ENCODE results near the gene C11orf91. TPM values are rescaled to one million over a fixed set of nuclear protein-coding genes. Genes with fewer than 3 reads are reported as not detected.
A peak's percentile ranks its signal among the peaks of the same experiment; 100 is the strongest.
"Not testable (repeated sequence)": the region's sequence is repeated elsewhere in the genome, so short reads cannot be mapped to it uniquely, and the experiment has no call there.

The C11orf91 gene
- total RNA-seq, 2 experiments from 2014 or later: not detected

GRCh38 chr11:33674035-33674814, 26.4 kb downstream of the C11orf91 start:
- POLR2A ChIA-PET: no interaction called here
- Mint-ChIP-seq H3K36me3 (ENCODE audit: low read depth) (no peaks in the 10 kb centered on the region), H3K4me3 (no peak overlapping the region), H3K4me1 (peaks cover 22% of the 10 kb centered on the region), H3K27me3 (peaks cover 27% of the 10 kb centered on the region), H3K27ac (no peak overlapping the region), H3K9me3 (no peaks in the 10 kb centered on the region)
- DNase-seq: no peak
- CTCF ChIA-PET: no interaction called here

- Mint-ChIP-seq H3K4me3 (no peak overlapping the region), H3K9me3 (no peaks in the 10 kb centered on the region), H3K27me3 (peaks cover 13% of the 10 kb centered on the region), H3K27ac (no peak overlapping the region), H3K4me1 (peaks cover 17% of the 10 kb centered on the region), H3K36me3 (ENCODE audit: low read depth) (no peaks in the 10 kb centered on the region)
- POLR2A ChIA-PET: no interaction called here
- CTCF ChIA-PET: interaction anchor here (1.2 kb wide), 1 partner anchor 50 kb away, joined by 3 read pairs; no protein-coding TSS in a partner anchor
- DNase-seq: no peak
Measured at GRCh38 chr11:33672273-33672672, 28.4 kb downstream of the C11orf91 start.

- CTCF ChIA-PET: no interaction called here
- Mint-ChIP-seq H3K27ac (peak overlapping the region; percentile 34), H3K4me3 (no peak overlapping the region), H3K9me3 (no peaks in the 10 kb centered on the region), H3K4me1 (peaks cover 17% of the 10 kb centered on the region), H3K36me3 (ENCODE audit: low read depth) (no peaks in the 10 kb centered on the region), H3K27me3 (peaks cover 7% of the 10 kb centered on the region)
- DNase-seq: peak; percentile 22
- POLR2A ChIA-PET: no interaction called here
Measured at GRCh38 chr11:33670250-33671011, 30.2 kb downstream of the C11orf91 start.

- Mint-ChIP-seq H3K4me3 (no peak overlapping the region), H3K27me3 (peaks cover 7% of the 10 kb centered on the region), H3K9me3 (no peaks in the 10 kb centered on the region), H3K4me1 (peaks cover 17% of the 10 kb centered on the region), H3K27ac (no peak overlapping the region), H3K36me3 (ENCODE audit: low read depth) (no peaks in the 10 kb centered on the region)
- CTCF ChIA-PET: no interaction called here
- POLR2A ChIA-PET: no interaction called here
- no peak for DNase-seq
Measured at GRCh38 chr11:33669598-33670249, 30.9 kb downstream of the C11orf91 start.

- Mint-ChIP-seq H3K36me3 (ENCODE audit: low read depth) (no peaks in the 10 kb centered on the region), H3K4me3 (no peak overlapping the region), H3K4me1 (peaks cover 17% of the 10 kb centered on the region), H3K27ac (no peak overlapping the region), H3K9me3 (no peaks in the 10 kb centered on the region), H3K27me3 (peaks cover 7% of the 10 kb centered on the region)
- POLR2A ChIA-PET: no interaction called here
- CTCF ChIA-PET: no interaction called here
- DNase-seq: no peak
Measured at GRCh38 chr11:33668951-33669596, 31.6 kb downstream of the C11orf91 start.

- CTCF ChIA-PET: no interaction called here
- POLR2A ChIA-PET: interaction anchor here (0.9 kb wide), 1 partner anchor 36 kb away, joined by 3 read pairs; no protein-coding TSS in a partner anchor
- Mint-ChIP-seq H3K27me3 (peaks cover 5% of the 10 kb centered on the region), H3K4me3 (no peak overlapping the region), H3K36me3 (ENCODE audit: low read depth) (no peaks in the 10 kb centered on the region), H3K9me3 (no peaks in the 10 kb centered on the region), H3K4me1 (peaks cover 17% of the 10 kb centered on the region), H3K27ac (no peak overlapping the region)
- DNase-seq: no peak
Measured at GRCh38 chr11:33668468-33668825, 32.2 kb downstream of the C11orf91 start.

- Mint-ChIP-seq H3K9me3 (no peaks in the 10 kb centered on the region), H3K36me3 (ENCODE audit: low read depth) (no peaks in the 10 kb centered on the region), H3K27ac (no peak overlapping the region), H3K4me3 (no peak overlapping the region), H3K27me3 (peaks cover 5% of the 10 kb centered on the region), H3K4me1 (peaks cover 17% of the 10 kb centered on the region)
- no peak for DNase-seq
- POLR2A ChIA-PET: interaction anchor here (0.9 kb wide), 1 partner anchor 37 kb away, joined by 3 read pairs; no protein-coding TSS in a partner anchor
- CTCF ChIA-PET: no interaction called here
Measured at GRCh38 chr11:33667819-33668467, 32.7 kb downstream of the C11orf91 start.

- H3K4me3 Mint-ChIP-seq: no peak overlapping the region
Measured at GRCh38 chr11:33665350-33666106, 35.1 kb downstream of the C11orf91 start.

GRCh38 chr11:33664827-33665226, 35.8 kb downstream of the C11orf91 start:
- POLR2A ChIA-PET: no interaction called here
- Mint-ChIP-seq H3K4me1 (peaks cover 2% of the 10 kb centered on the region), H3K9me3 (no peaks in the 10 kb centered on the region), H3K27me3 (peaks cover 1% of the 10 kb centered on the region), H3K36me3 (ENCODE audit: low read depth) (no peaks in the 10 kb centered on the region), H3K4me3 (no peak overlapping the region), H3K27ac (no peak overlapping the region)
- no peak for DNase-seq
- CTCF ChIA-PET: no interaction called here

More at GRCh38 chr11:33665350-33666106, 35.1 kb downstream of the C11orf91 start:
- no peaks in the 10 kb centered on the region for H3K36me3 Mint-ChIP-seq (ENCODE audit: low read depth)
- peaks cover 8% of the 10 kb centered on the region for H3K4me1 Mint-ChIP-seq
- H3K9me3 Mint-ChIP-seq: no peaks in the 10 kb centered on the region
- ChIA-PET CTCF (no interaction called here), POLR2A (no interaction called here)
- no peak overlapping the region for H3K27ac Mint-ChIP-seq
- no peak for DNase-seq
- peaks cover 1% of the 10 kb centered on the region for H3K27me3 Mint-ChIP-seq

- H3K27ac Mint-ChIP-seq: no peak overlapping the region
- DNase-seq: no peak
- CTCF ChIA-PET: no interaction called here
Measured at GRCh38 chr11:33664166-33664565, 36.5 kb downstream of the C11orf91 start.

GRCh38 chr11:33663121-33663520, 37.5 kb downstream of the C11orf91 start:
- H3K4me3 Mint-ChIP-seq: no peak overlapping the region
- H3K9me3 Mint-ChIP-seq: no peaks in the 10 kb centered on the region
- no peaks in the 10 kb centered on the region for H3K36me3 Mint-ChIP-seq (ENCODE audit: low read depth)
- peaks cover 4% of the 10 kb centered on the region for H3K27me3 Mint-ChIP-seq
- H3K27ac Mint-ChIP-seq: no peak overlapping the region
- no peak for DNase-seq
- no peaks in the 10 kb centered on the region for H3K4me1 Mint-ChIP-seq
- ChIA-PET CTCF (no interaction called here), POLR2A (no interaction called here)

More at GRCh38 chr11:33664166-33664565, 36.5 kb downstream of the C11orf91 start:
- POLR2A ChIA-PET: no interaction called here
- Mint-ChIP-seq H3K4me3 (no peak overlapping the region), H3K27me3 (peaks cover 1% of the 10 kb centered on the region), H3K4me1 (no peaks in the 10 kb centered on the region), H3K9me3 (no peaks in the 10 kb centered on the region), H3K36me3 (ENCODE audit: low read depth) (no peaks in the 10 kb centered on the region)

- H3K4me1 Mint-ChIP-seq; POLR2A ChIA-PET; DNase-seq; H3K9me3 Mint-ChIP-seq; H3K36me3 Mint-ChIP-seq (ENCODE audit: low read depth); H3K27ac Mint-ChIP-seq; H3K27me3 Mint-ChIP-seq; H3K4me3 Mint-ChIP-seq: not testable (repeated sequence)
- CTCF ChIA-PET: interaction anchor here (0.7 kb wide), 1 partner anchor 299 kb away, joined by 7 read pairs; no protein-coding TSS in a partner anchor
Measured at GRCh38 chr11:33661526-33661925, 39.1 kb downstream of the C11orf91 start.

Data from activated CD4-positive, alpha-beta memory T cell treated with anti-CD3 and anti-CD28 coated beads, Interleukin-2, amount 10 ng/mL, durations not matched to agents 7 days and 5 days (primary cell).